Subcutaneous adipose tissue (tissue), 4 donors: ENCODE measurements around the gene NCK1. TPM values are rescaled to one million over a fixed set of nuclear protein-coding genes. Genes with fewer than 3 reads are reported as not detected.

Experiments used
- total RNA-seq, 4 donors: library from RNA; depleted of rRNA; stranded (reverse); fragments of >200 nt; gene quantifications; one replicate each; pipeline ENCODE4 v1.1.0, GENCODE V29; 2016
- TF ChIP-seq, protein P1 (sequence below): fragments of 450-650 bp; IDR thresholded peaks from one replicate; pipeline ENCODE4 v1.5.1; 2016; ENCODE audit warnings: low read depth, mild to moderate bottlenecking, control low read depth, antibody characterized with exemption, moderate library complexity

NCK1 gene
- total RNA-seq, 4 donors from 2014 or later: 62.2 to 97.5 (median 83.9) TPM

GRCh38 chr3:136831461-136831860 lies 30.5 kb upstream of the NCK1 start:
- TF ChIP-seq, protein P1, sequence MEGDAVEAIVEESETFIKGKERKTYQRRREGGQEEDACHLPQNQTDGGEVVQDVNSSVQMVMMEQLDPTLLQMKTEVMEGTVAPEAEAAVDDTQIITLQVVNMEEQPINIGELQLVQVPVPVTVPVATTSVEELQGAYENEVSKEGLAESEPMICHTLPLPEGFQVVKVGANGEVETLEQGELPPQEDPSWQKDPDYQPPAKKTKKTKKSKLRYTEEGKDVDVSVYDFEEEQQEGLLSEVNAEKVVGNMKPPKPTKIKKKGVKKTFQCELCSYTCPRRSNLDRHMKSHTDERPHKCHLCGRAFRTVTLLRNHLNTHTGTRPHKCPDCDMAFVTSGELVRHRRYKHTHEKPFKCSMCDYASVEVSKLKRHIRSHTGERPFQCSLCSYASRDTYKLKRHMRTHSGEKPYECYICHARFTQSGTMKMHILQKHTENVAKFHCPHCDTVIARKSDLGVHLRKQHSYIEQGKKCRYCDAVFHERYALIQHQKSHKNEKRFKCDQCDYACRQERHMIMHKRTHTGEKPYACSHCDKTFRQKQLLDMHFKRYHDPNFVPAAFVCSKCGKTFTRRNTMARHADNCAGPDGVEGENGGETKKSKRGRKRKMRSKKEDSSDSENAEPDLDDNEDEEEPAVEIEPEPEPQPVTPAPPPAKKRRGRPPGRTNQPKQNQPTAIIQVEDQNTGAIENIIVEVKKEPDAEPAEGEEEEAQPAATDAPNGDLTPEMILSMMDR: no peak

GRCh38 chr3:136835089-136835812 lies 26.8 kb upstream of the NCK1 start:
- TF ChIP-seq, protein P1: no peak

- TF ChIP-seq, protein P1: no peak
These were observed 26.0 kb upstream of the NCK1 start for GRCh38 chr3:136835813-136836510.

DNA sequence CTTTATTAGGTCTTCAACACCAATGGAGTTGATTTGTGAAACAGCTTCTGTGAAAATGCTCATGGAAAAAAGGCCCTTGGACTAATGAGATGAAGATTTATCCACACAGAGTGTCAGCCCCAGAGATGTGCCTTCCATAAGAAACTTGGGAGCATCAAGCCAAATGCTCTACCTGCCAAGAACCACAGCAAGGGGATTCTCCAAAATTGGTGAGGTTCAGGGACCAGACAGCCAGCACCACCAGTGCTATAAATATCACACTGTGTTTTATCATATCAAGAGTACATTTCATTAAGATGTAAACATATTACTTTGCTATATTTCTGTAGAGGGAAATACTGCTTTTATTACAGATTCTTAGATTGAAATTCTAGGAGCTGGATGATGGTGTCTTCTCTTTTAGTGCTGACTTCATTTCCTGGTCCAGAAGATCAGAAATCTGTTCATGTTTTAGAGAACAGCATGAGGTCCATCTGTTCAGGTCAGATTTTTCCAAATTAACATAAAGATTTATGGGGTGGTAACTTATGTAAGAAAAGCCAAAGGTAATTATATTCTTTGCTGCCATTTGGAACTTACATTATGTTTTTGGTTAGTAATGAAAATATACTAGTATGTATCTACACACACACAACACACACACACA lies 25.4 kb upstream of the NCK1 start:
- TF ChIP-seq, protein P1: no peak

GRCh38 chr3:136838641-136839555 lies 23.1 kb upstream of the NCK1 start:
- TF ChIP-seq, protein P1: no peak

GRCh38 chr3:136839556-136839931 lies 22.5 kb upstream of the NCK1 start:
- TF ChIP-seq, protein P1: no peak
